ENCODE data around the gene PODXL2.

GRCh38 chr3:127644641-127645370, 15.8 kb downstream of the PODXL2 start:
- TF ChIP-seq CTCF (IDR thresholded peaks at IDR 0.05; ENCODE audit: insufficient read depth, low read length) = no peak
- no peak for TF ChIP-seq POLR2AphosphoS5 (IDR thresholded peaks at IDR 0.05; ENCODE audit: low read depth)

Measured in HL-60 (cell line).